ENCODE results near the gene MDP1. TPM values are rescaled to one million over a fixed set of nuclear protein-coding genes. Genes with fewer than 3 reads are reported as not detected.

Gene MDP1
- total and polyA plus RNA-seq, 2 experiments from 2014 or later = 9.8 to 31.1 TPM

DNA sequence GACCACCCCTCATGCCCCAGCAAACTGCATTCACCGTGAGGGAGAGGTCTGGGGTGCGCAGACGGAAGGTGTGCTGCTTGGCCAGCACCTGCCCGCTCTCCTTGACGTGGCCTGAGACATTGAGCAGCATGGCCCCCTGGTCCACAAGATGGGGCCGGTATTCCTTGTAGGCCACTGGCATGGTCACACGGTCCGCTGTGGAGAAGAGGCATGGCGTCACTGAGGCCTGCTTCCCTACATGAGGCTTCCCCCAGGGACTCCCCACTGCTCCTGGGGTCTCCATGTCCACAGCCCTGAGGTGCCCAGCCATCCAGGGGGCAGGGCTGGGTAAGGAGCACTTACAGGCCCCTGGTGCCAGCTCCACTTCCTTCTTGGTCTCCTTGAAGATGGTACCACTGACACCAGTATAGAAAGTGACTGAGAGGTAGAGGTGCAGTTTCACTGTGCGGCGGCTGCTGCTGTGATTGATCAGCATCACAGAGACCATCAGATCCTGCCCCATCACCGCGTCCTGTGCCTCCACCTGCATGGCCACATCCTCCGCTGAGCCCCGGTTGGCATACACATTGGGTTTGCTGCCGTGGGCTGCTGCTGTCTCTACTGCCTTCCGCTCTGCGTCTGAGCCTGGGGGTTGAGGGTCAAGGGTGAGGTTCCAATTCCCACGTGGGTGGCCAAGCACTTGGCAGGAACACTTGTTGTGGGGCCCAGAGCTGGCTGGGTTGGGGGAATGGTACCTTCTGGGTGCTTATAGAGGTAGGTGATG lies 38.9 kb upstream of the MDP1 start:
- Histone ChIP-seq H3K4me2 (no peak overlapping the region), H3K9me2 (ENCODE audit: insufficient read depth) (no peaks in the 10 kb centered on the region), H3K79me2 (replicated peaks; ENCODE audit: insufficient read depth) (no peaks in the 10 kb centered on the region), H3K4me3 (no peak overlapping the region), H3F3A (replicated peaks; ENCODE audit: low read depth) (no peaks in the 10 kb centered on the region), H4K20me1 (replicated peaks; ENCODE audit: insufficient read depth) (no peaks in the 10 kb centered on the region), H3K27ac (ENCODE audit: low read depth) (no peak overlapping the region), H3K36me3 (ENCODE audit: insufficient read depth) (no peaks in the 10 kb centered on the region), H2AFZ (no peak overlapping the region), H3K27me3 (ENCODE audit: insufficient read depth) (no peaks in the 10 kb centered on the region), H3K4me1 (ENCODE audit: insufficient read depth) (no peaks in the 10 kb centered on the region)
- Mint-ChIP-seq H3K27ac (no peak overlapping the region; the same call in 1 of the 2 replicates), H3K4me1 (peaks cover 4% of the 10 kb centered on the region; the same call in 2 of the 3 replicates), H3K9me3 (no peaks in the 10 kb centered on the region), H3K27me3 (ENCODE audit: insufficient read depth, low read depth, poor library complexity) (peaks cover 15% of the 10 kb centered on the region), H3K4me3 (no peak overlapping the region), H3K36me3 (ENCODE audit: low read depth) (no peaks in the 10 kb centered on the region)
- no peak for ATAC-seq
- TF ChIP-seq, protein P1, sequence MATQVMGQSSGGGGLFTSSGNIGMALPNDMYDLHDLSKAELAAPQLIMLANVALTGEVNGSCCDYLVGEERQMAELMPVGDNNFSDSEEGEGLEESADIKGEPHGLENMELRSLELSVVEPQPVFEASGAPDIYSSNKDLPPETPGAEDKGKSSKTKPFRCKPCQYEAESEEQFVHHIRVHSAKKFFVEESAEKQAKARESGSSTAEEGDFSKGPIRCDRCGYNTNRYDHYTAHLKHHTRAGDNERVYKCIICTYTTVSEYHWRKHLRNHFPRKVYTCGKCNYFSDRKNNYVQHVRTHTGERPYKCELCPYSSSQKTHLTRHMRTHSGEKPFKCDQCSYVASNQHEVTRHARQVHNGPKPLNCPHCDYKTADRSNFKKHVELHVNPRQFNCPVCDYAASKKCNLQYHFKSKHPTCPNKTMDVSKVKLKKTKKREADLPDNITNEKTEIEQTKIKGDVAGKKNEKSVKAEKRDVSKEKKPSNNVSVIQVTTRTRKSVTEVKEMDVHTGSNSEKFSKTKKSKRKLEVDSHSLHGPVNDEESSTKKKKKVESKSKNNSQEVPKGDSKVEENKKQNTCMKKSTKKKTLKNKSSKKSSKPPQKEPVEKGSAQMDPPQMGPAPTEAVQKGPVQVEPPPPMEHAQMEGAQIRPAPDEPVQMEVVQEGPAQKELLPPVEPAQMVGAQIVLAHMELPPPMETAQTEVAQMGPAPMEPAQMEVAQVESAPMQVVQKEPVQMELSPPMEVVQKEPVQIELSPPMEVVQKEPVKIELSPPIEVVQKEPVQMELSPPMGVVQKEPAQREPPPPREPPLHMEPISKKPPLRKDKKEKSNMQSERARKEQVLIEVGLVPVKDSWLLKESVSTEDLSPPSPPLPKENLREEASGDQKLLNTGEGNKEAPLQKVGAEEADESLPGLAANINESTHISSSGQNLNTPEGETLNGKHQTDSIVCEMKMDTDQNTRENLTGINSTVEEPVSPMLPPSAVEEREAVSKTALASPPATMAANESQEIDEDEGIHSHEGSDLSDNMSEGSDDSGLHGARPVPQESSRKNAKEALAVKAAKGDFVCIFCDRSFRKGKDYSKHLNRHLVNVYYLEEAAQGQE (IDR thresholded peaks at IDR 0.05; ENCODE audit: unreplicated experiment) = no peak
- TF ChIP-seq EZH2 (IDR thresholded peaks at IDR 0.05; ENCODE audit: low read depth, unreplicated experiment) = no peak
- TF ChIP-seq ZNF331 (CRISPR knock-in tag; IDR thresholded peaks at IDR 0.05; ENCODE audit: low read depth) = no peak
- TF ChIP-seq ZNF114 (CRISPR knock-in tag; IDR thresholded peaks at IDR 0.05) = no peak
- TF ChIP-seq CREB1 (CRISPR knock-in tag; IDR thresholded peaks at IDR 0.05; ENCODE audit: low read depth) = no peak
- TF ChIP-seq JUNB (IDR thresholded peaks at IDR 0.05; ENCODE audit: unreplicated experiment) = no peak
- TF ChIP-seq, protein P2, sequence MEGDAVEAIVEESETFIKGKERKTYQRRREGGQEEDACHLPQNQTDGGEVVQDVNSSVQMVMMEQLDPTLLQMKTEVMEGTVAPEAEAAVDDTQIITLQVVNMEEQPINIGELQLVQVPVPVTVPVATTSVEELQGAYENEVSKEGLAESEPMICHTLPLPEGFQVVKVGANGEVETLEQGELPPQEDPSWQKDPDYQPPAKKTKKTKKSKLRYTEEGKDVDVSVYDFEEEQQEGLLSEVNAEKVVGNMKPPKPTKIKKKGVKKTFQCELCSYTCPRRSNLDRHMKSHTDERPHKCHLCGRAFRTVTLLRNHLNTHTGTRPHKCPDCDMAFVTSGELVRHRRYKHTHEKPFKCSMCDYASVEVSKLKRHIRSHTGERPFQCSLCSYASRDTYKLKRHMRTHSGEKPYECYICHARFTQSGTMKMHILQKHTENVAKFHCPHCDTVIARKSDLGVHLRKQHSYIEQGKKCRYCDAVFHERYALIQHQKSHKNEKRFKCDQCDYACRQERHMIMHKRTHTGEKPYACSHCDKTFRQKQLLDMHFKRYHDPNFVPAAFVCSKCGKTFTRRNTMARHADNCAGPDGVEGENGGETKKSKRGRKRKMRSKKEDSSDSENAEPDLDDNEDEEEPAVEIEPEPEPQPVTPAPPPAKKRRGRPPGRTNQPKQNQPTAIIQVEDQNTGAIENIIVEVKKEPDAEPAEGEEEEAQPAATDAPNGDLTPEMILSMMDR (conservative IDR thresholded peaks at IDR 0.05; ENCODE audit: low read depth in 2 of 2) = no peak
- TF ChIP-seq POLR2AphosphoS5 (IDR thresholded peaks at IDR 0.05; ENCODE audit: low read depth) = no peak
- TF ChIP-seq, protein P3, sequence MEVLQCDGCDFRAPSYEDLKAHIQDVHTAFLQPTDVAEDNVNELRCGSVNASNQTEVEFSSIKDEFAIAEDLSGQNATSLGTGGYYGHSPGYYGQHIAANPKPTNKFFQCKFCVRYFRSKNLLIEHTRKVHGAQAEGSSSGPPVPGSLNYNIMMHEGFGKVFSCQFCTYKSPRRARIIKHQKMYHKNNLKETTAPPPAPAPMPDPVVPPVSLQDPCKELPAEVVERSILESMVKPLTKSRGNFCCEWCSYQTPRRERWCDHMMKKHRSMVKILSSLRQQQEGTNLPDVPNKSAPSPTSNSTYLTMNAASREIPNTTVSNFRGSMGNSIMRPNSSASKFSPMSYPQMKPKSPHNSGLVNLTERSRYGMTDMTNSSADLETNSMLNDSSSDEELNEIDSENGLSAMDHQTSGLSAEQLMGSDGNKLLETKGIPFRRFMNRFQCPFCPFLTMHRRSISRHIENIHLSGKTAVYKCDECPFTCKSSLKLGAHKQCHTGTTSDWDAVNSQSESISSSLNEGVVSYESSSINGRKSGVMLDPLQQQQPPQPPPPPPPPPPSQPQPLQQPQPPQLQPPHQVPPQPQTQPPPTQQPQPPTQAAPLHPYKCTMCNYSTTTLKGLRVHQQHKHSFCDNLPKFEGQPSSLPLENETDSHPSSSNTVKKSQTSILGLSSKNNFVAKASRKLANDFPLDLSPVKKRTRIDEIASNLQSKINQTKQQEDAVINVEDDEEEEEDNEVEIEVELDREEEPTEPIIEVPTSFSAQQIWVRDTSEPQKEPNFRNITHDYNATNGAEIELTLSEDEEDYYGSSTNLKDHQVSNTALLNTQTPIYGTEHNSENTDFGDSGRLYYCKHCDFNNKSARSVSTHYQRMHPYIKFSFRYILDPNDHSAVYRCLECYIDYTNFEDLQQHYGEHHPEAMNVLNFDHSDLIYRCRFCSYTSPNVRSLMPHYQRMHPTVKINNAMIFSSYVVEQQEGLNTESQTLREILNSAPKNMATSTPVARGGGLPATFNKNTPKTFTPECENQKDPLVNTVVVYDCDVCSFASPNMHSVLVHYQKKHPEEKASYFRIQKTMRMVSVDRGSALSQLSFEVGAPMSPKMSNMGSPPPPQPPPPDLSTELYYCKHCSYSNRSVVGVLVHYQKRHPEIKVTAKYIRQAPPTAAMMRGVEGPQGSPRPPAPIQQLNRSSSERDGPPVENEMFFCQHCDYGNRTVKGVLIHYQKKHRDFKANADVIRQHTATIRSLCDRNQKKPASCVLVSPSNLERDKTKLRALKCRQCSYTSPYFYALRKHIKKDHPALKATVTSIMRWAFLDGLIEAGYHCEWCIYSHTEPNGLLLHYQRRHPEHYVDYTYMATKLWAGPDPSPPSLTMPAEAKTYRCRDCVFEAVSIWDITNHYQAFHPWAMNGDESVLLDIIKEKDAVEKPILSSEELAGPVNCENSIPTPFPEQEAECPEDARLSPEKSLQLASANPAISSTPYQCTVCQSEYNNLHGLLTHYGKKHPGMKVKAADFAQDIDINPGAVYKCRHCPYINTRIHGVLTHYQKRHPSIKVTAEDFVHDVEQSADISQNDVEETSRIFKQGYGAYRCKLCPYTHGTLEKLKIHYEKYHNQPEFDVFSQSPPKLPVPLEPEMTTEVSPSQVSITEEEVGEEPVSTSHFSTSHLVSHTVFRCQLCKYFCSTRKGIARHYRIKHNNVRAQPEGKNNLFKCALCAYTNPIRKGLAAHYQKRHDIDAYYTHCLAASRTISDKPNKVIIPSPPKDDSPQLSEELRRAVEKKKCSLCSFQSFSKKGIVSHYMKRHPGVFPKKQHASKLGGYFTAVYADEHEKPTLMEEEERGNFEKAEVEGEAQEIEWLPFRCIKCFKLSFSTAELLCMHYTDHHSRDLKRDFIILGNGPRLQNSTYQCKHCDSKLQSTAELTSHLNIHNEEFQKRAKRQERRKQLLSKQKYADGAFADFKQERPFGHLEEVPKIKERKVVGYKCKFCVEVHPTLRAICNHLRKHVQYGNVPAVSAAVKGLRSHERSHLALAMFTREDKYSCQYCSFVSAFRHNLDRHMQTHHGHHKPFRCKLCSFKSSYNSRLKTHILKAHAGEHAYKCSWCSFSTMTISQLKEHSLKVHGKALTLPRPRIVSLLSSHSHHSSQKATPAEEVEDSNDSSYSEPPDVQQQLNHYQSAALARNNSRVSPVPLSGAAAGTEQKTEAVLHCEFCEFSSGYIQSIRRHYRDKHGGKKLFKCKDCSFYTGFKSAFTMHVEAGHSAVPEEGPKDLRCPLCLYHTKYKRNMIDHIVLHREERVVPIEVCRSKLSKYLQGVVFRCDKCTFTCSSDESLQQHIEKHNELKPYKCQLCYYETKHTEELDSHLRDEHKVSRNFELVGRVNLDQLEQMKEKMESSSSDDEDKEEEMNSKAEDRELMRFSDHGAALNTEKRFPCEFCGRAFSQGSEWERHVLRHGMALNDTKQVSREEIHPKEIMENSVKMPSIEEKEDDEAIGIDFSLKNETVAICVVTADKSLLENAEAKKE (CRISPR knock-in tag; IDR thresholded peaks at IDR 0.05) = no peak
- TF ChIP-seq NANOG (IDR thresholded peaks at IDR 0.05; ENCODE audit: borderline replicate concordance) = no peak
- TF ChIP-seq STAT1 (IDR thresholded peaks at IDR 0.05; ENCODE audit: unreplicated experiment) = no peak
- no peak for TF ChIP-seq EZH2phosphoT487 (IDR thresholded peaks at IDR 0.05; ENCODE audit: unreplicated experiment)
- TF ChIP-seq, protein P4, sequence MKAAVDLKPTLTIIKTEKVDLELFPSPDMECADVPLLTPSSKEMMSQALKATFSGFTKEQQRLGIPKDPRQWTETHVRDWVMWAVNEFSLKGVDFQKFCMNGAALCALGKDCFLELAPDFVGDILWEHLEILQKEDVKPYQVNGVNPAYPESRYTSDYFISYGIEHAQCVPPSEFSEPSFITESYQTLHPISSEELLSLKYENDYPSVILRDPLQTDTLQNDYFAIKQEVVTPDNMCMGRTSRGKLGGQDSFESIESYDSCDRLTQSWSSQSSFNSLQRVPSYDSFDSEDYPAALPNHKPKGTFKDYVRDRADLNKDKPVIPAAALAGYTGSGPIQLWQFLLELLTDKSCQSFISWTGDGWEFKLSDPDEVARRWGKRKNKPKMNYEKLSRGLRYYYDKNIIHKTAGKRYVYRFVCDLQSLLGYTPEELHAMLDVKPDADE (IDR thresholded peaks at IDR 0.05) = no peak
- DNase-seq (ENCODE audit: low spot score) = no peak
